Measurements from ENCODE around the gene OBSCN. TPM values are rescaled to one million over a fixed set of nuclear protein-coding genes. Genes with fewer than 3 reads are reported as not detected.

Gene OBSCN
- total RNA-seq, 1 experiment from 2014 or later: 33.3 TPM

GRCh38 chr1:228169345-228169744 is 38.5 kb upstream of the OBSCN start:
- Histone ChIP-seq H2BK15ac (ENCODE audit: low read depth, low read length) (no peak overlapping the region), H3K56ac (ENCODE audit: insufficient read length, low read depth, low read length) (no peak overlapping the region), H3K27me3 (ENCODE audit: insufficient read depth, low read length) (no peaks in the 10 kb centered on the region), H3K27ac (ENCODE audit: insufficient read length, low read depth, low read length) (no peak overlapping the region), H2BK20ac (ENCODE audit: low read depth, low read length, poor library complexity, severe bottlenecking) (no peak overlapping the region), H3T11ph (ENCODE audit: low read length) (no peak overlapping the region), H3K79me1 (ENCODE audit: insufficient read depth, low read depth, low read length, poor library complexity, severe bottlenecking) (no peaks in the 10 kb centered on the region), H3K9me3 (ENCODE audit: control insufficient read depth, low read depth, low read length) (no peaks in the 10 kb centered on the region), H2AFZ (ENCODE audit: low read length) (no peak overlapping the region), H3K14ac (ENCODE audit: insufficient read depth, low read length) (no peak overlapping the region), H4K91ac (ENCODE audit: insufficient read length, low read depth, low read length) (no peak overlapping the region), H2BK5ac (ENCODE audit: insufficient read length, low read length) (no peak overlapping the region), H2AK5ac (ENCODE audit: insufficient read length, low read length) (no peak overlapping the region), H3K23ac (ENCODE audit: insufficient read length, low read depth, low read length) (no peak overlapping the region), H4K5ac (ENCODE audit: insufficient read length, low read depth, low read length) (no peak overlapping the region), H3K4me2 (ENCODE audit: insufficient read depth, insufficient read length, low read length) (no peak overlapping the region), H3K18ac (ENCODE audit: insufficient read length, low read depth, low read length) (no peak overlapping the region), H3K23me2 (ENCODE audit: insufficient read length, low read depth, low read length, poor library complexity, severe bottlenecking) (peaks cover 2% of the 10 kb centered on the region), H2BK120ac (ENCODE audit: low read depth, low read length, poor library complexity, severe bottlenecking) (no peak overlapping the region), H4K20me1 (ENCODE audit: control insufficient read depth, insufficient read depth, insufficient read length) (no peaks in the 10 kb centered on the region), H3K79me2 (ENCODE audit: insufficient read depth, low read length) (0 out of 2 replicates have a peak, but pooled peaks cover 1% of the 10 kb centered on the region), H2BK12ac (ENCODE audit: insufficient read length, low read depth, low read length) (no peak overlapping the region), H3K4ac (ENCODE audit: low read depth, low read length) (no peak overlapping the region), H4K8ac (replicated peaks; ENCODE audit: insufficient read length, low read depth, low read length) (no peak overlapping the region), H3K4me1 (ENCODE audit: insufficient read depth, low read length) (no peaks in the 10 kb centered on the region), H3K9ac (ENCODE audit: extremely low read depth, insufficient read length, low read length) (peak overlapping the region; percentile 31)
- peaks cover 12% of the 10 kb centered on the region in 2 experiments for H3K4me1 Mint-ChIP-seq
- peaks cover 0 to 3% (median under 1%) of the 10 kb centered on the region in 3 experiments; a peak in 2 of 7 replicates for H3K36me3 Mint-ChIP-seq (ENCODE audit: insufficient read depth in 1 of 3, low read depth in 3 of 3)
- no peaks in the 10 kb centered on the region; the same call in none of the 2 replicates for H3K27me3 Mint-ChIP-seq (ENCODE audit: low read depth)
- no peak for TF ChIP-seq CTCF (conservative IDR thresholded peaks at IDR 0.05)
- H3K9me3 Mint-ChIP-seq: peaks cover 0 to 2% of the 10 kb centered on the region in 2 experiments; a peak in 1 of 5 replicates
- no peak for DNase-seq
- no peak overlapping the region for H3K27ac Mint-ChIP-seq
- WGBS (ENCODE audit: extremely low coverage, insufficient read length, low lambda C conversion rate): no CpG with 5 or more reads among the region's 2 CpGs
- H3K4me3 Mint-ChIP-seq: no peak overlapping the region

Measured in H9 (cell line).